HepG2 (cell line): ENCODE measurements around the gene CDC6. TPM values are rescaled to one million over a fixed set of nuclear protein-coding genes. Genes with fewer than 3 reads are reported as not detected.

Experiments used
- AKNA ChIP-seq: sonication (generic); formaldehyde crosslinking; IDR thresholded peaks from 2 replicates; pipeline ENCODE4 v1.4.0; 2020; ENCODE audit warnings: missing genetic modification reagents, borderline replicate concordance
- ATF3 ChIP-seq: sonication (generic); formaldehyde crosslinking; IDR thresholded peaks from 2 replicates; pipeline ENCODE4 v1.4.0; 2020; ENCODE audit warnings: missing genetic modification reagents
- BCL6 ChIP-seq: IDR thresholded peaks from 2 replicates; pipeline ENCODE4 v1.6.1; 2016; ENCODE audit warnings: missing genetic modification reagents, missing compliant biosample characterization
- ETV5 ChIP-seq: IDR thresholded peaks from 2 replicates; pipeline ENCODE4 v1.6.1; 2018; ENCODE audit warnings: missing biosample characterization, missing genetic modification reagents, inconsistent platforms, borderline replicate concordance
- FLYWCH1 ChIP-seq: sonication (generic); formaldehyde crosslinking; IDR thresholded peaks from 2 replicates; pipeline ENCODE4 v1.8.1; 2023; ENCODE audit warnings: mild to moderate bottlenecking, missing genetic modification reagents
- HINFP ChIP-seq: sonication (generic); formaldehyde crosslinking; IDR thresholded peaks from 2 replicates; pipeline ENCODE4 v1.4.0; 2020; ENCODE audit warnings: low read depth, mild to moderate bottlenecking, missing genetic modification reagents
- HNRNPLL ChIP-seq: fragments of 200-400 bp; formaldehyde crosslinking; IDR thresholded peaks from 2 replicates; pipeline ENCODE4 v1.6.1; 2017; ENCODE audit warnings: mild to moderate bottlenecking, low read depth, low read length; ENCODE audit not compliant: poor library complexity, severe bottlenecking
- IKZF5 ChIP-seq: IDR thresholded peaks from 2 replicates; pipeline ENCODE4 v1.6.1; 2018; ENCODE audit warnings: missing genetic modification reagents, mild to moderate bottlenecking, missing compliant biosample characterization
- JUNB ChIP-seq: sonication (generic); formaldehyde crosslinking; IDR thresholded peaks from 2 replicates; pipeline ENCODE4 v1.8.0; 2022; ENCODE audit warnings: missing genetic modification reagents, mild to moderate bottlenecking, borderline replicate concordance
- KAT8 ChIP-seq: IDR thresholded peaks from 2 replicates; pipeline ENCODE4 v1.6.1; 2016; ENCODE audit warnings: missing genetic modification reagents, missing compliant biosample characterization
- PHF21A ChIP-seq: sonication (generic); formaldehyde crosslinking; IDR thresholded peaks from 2 replicates; pipeline ENCODE4 v1.5.0; 2020; ENCODE audit warnings: mild to moderate bottlenecking, missing genetic modification reagents
- PTBP1 ChIP-seq: fragments of 200-400 bp; formaldehyde crosslinking; IDR thresholded peaks from 2 replicates; pipeline ENCODE4 v1.6.1; 2018; ENCODE audit warnings: low read length, low read depth; ENCODE audit not compliant: poor library complexity, severe bottlenecking
- U2AF2 ChIP-seq: fragments of 200-400 bp; formaldehyde crosslinking; IDR thresholded peaks from 2 replicates; pipeline ENCODE4 v1.6.1; 2017; ENCODE audit warnings: low read depth, mild to moderate bottlenecking, low read length
- ZNF205 ChIP-seq: IDR thresholded peaks from 2 replicates; pipeline ENCODE4 v1.6.1; 2018; ENCODE audit warnings: missing biosample characterization, missing genetic modification reagents
- ZNF292 ChIP-seq: sonication (generic); formaldehyde crosslinking; IDR thresholded peaks from 2 replicates; pipeline ENCODE4 v1.8.1; 2022; ENCODE audit warnings: mild to moderate bottlenecking, low read depth, missing genetic modification reagents, borderline replicate concordance
- ZNF558 ChIP-seq: sonication (generic); formaldehyde crosslinking; IDR thresholded peaks from 2 replicates; pipeline ENCODE4 v1.9.0; 2022; ENCODE audit warnings: mild to moderate bottlenecking, missing genetic modification reagents, borderline replicate concordance
- ZNF607 ChIP-seq: sonication (generic); formaldehyde crosslinking; IDR thresholded peaks from 2 replicates; pipeline ENCODE4 v1.5.1; 2020; ENCODE audit warnings: missing genetic modification reagents, mild to moderate bottlenecking, borderline replicate concordance
- ZNF629 ChIP-seq: sonication (generic); formaldehyde crosslinking; conservative IDR thresholded peaks from 2 replicates; pipeline ENCODE4 v1.5.0; 2020; ENCODE audit warnings: missing genetic modification reagents
- ZNF737 ChIP-seq: sonication (generic); formaldehyde crosslinking; IDR thresholded peaks from 2 replicates; pipeline ENCODE4 v1.5.0; 2020; ENCODE audit warnings: missing genetic modification reagents, mild to moderate bottlenecking, borderline replicate concordance
- ZNF780A ChIP-seq: sonication (generic); formaldehyde crosslinking; IDR thresholded peaks from 2 replicates; pipeline ENCODE4 v1.8.0; 2022; ENCODE audit warnings: mild to moderate bottlenecking, missing genetic modification reagents, moderate library complexity
- ZNF878 ChIP-seq: sonication (generic); formaldehyde crosslinking; IDR thresholded peaks from 2 replicates; pipeline ENCODE4 v1.8.1; 2023; ENCODE audit warnings: mild to moderate bottlenecking, missing genetic modification reagents, moderate library complexity
- polyA plus RNA-seq, 8 experiments: library from polyadenylated mRNA; depleted of rRNA in 3 of 8; stranded (reverse) in 7 of 8; unstranded in 1 of 8; fragments of >200 nt; fragmentation: Illumina TruSeq in 4 of 8; extraction: Trizol in 4 of 8; gene quantifications; 2 replicates each; pipeline versions ENCODE4 v1.2.1 to v1.2.3, GENCODE V29; 2011 to 2016; ENCODE audit warnings: low read depth in 4 of 8, missing spikeins in 1 of 8, mixed read lengths in 1 of 8; ENCODE audit not compliant: insufficient read depth in 1 of 8
- total RNA-seq, 5 experiments: library from RNA; depleted of rRNA; stranded (reverse); fragments of >200 nt; fragmentation: Illumina TruSeq; extraction: Trizol; gene quantifications; 2 replicates each; pipeline ENCODE4 v1.2.3, GENCODE V29; 2016; ENCODE audit warnings: low read depth in 1 of 5
- TF ChIP-seq, protein P1 (sequence below): IDR thresholded peaks from 2 replicates; pipeline ENCODE4 v1.6.1; 2016

The CDC6 gene
- total and polyA plus RNA-seq, 2 of the 13 experiments (the other 11 are each of a cell fraction or from before 2014, with no cell fraction given), result 17.4 to 114 TPM

- TF ChIP-seq ZNF878 (CRISPR knock-in tag) (no peak), ZNF780A (no peak), ETV5 (CRISPR knock-in tag) (peak; percentile 72; the same call in 1 of the 2 replicates), ZNF205 (no peak), IKZF5 (CRISPR knock-in tag) (no peak; the same call in 1 of the 2 replicates), HINFP (CRISPR knock-in tag) (no peak), ZNF607 (CRISPR knock-in tag) (no peak), U2AF2 (no peak), PHF21A (no peak), ZNF629 (CRISPR knock-in tag) (no peak), BCL6 (no peak), AKNA (CRISPR knock-in tag) (no peak), ATF3 (peak; percentile 79), JUNB (CRISPR knock-in tag) (peak; percentile 38; the same call in 1 of the 2 replicates), KAT8 (CRISPR knock-in tag) (no peak), ZNF292 (CRISPR knock-in tag) (no peak), PTBP1 (no peak), HNRNPLL (no peak), ZNF558 (no peak), ZNF737 (CRISPR knock-in tag) (no peak), FLYWCH1 (CRISPR knock-in tag) (no peak)
- TF ChIP-seq, protein P1, sequence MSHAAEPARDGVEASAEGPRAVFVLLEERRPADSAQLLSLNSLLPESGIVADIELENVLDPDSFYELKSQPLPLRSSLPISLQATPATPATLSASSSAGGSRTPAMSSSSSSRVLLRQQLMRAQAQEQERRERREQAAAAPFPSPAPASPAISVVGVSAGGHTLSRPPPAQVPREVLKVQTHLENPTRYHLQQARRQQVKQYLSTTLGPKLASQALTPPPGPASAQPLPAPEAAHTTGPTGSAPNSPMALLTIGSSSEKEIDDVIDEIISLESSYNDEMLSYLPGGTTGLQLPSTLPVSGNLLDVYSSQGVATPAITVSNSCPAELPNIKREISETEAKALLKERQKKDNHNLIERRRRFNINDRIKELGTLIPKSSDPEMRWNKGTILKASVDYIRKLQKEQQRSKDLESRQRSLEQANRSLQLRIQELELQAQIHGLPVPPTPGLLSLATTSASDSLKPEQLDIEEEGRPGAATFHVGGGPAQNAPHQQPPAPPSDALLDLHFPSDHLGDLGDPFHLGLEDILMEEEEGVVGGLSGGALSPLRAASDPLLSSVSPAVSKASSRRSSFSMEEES (CRISPR knock-in tag), result no peak
Measured at GRCh38 chr17:40314584-40314956, 26.9 kb downstream of the CDC6 start (continued).
